Measurements from ENCODE around the gene PCBP3.
"Not testable (repeated sequence)": the region's sequence is repeated elsewhere in the genome, so short reads cannot be mapped to it uniquely, and the experiment has no call there.

The PCBP3 gene

GRCh38 chr21:45885930-45886601 lies 242.5 kb downstream of the PCBP3 start:
- not testable (repeated sequence) for DNase-seq

DNA sequence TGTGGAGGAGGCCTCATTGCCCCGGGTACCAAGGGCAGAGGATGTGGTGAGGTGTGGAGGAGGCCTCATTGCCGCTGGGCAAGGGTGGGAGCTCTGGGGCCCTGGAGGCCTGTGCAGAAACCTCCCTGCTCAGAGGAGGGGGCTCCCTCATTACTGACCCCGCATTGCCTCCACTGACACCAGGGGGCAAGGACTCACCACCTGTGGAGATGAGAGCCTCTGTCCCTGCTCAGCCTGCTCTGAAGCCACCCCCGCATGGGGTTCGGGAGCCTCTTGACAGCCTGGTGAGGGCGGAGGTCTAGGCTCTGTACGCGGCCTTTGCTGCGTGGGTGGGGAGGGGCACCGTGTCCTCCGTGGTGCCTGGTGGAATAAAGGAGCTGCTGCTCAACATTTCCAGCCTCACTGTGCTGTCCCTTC lies 243.1 kb downstream of the PCBP3 start:
- no peak for DNase-seq

DNA sequence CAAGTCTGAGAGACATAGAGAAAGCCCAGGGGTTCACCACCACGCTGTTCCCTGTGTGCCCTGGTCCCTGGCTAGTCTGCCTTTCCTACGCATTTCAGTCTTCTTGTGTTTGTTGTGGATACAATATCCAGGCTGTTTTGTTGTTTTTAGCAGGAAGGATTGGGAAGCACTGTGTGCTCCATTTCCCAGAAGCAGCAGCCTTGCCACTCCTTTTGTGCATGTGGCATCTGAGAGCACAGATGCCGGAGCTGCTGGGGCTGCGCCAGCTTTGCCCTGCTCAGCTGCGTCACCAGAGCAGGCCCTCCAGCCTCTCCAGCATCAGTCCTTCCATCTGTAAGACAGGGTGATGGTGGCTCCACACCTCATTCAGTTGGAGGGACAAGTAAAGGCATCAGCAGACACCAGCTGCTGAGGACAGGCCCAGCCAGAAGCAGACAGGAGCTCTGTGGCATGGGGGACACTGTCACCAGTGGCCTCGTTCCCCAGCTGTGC lies 243.6 kb downstream of the PCBP3 start:
- no peak for DNase-seq

DNA sequence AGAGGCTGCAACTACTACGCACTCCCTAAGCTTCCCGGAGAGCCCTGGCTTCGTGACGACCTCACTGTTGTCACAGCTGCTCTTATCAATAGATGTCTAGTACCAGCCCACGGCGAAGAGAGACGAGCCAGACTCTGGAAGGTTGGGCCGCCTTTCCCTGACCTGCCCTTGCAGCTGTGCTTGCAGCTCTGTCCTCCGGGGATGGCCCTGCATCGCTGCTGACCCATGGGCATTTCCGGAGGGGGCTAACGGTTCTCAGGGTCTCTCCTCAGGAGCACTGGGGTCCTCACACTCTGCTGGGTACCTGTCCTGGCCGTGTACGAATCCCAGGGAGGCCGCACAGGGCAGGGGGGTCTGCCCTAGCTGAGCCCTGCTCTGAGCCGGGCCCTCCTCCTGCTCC lies 244.3 kb downstream of the PCBP3 start:
- DNase-seq, result no peak

DNA sequence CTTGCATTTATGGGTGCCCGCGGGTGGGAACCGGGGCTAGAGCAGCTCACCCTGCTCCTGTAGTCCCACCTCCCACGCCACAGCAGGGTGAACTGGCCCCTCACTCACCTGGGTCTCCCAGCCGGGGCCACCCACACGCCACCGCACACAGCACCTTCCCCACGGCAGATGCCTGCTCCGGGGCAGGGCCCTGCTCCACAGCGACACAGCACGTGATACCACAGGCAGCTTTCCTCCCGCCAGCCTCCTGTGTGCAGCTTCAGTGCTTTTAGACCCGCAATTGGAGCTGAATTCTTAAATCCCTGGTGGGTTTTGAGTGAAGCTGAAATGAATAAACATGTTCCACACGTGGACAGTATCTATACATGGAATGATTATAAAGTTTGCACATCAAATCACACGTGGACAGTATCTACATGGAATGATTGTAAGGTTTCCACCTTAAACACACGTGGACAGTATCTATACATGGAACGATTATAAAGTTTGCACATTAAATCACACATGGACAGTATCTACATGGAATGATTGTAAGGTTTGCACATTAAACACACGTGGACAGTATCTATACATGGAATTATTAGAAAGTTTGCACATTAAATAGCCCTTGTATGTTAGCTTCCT lies 245.0 kb downstream of the PCBP3 start:
- no peak for DNase-seq

GRCh38 chr21:45889256-45889655 lies 245.7 kb downstream of the PCBP3 start:
- DNase-seq, result no peak

DNA sequence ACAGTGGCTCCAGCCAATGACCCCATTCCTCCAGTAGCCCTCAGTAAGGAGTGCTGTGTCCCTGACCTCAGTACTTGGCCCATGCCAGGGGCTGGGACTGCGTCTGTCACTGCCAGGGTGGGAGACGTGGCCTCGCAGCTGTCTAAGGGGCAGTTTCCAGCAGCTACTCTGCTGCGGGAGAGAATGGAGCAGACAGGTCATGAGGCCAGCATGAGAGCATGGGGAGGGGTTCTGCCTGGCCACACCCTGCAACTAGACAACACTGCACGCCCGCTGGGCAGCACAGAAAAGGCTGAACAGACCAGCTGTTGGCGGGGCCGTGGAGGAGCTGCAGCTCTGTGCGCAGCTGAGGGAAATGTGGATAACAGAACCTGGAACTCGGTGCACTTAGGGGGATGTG lies 246.4 kb downstream of the PCBP3 start:
- no peak for DNase-seq

GRCh38 chr21:45891388-45892155 lies 248.0 kb downstream of the PCBP3 start:
- DNase-seq, result no peak

GRCh38 chr21:45892156-45892915 lies 248.8 kb downstream of the PCBP3 start:
- no peak for DNase-seq

- DNase-seq, result no peak
Measured at GRCh38 chr21:45892916-45893739, 249.6 kb downstream of the PCBP3 start.

DNA sequence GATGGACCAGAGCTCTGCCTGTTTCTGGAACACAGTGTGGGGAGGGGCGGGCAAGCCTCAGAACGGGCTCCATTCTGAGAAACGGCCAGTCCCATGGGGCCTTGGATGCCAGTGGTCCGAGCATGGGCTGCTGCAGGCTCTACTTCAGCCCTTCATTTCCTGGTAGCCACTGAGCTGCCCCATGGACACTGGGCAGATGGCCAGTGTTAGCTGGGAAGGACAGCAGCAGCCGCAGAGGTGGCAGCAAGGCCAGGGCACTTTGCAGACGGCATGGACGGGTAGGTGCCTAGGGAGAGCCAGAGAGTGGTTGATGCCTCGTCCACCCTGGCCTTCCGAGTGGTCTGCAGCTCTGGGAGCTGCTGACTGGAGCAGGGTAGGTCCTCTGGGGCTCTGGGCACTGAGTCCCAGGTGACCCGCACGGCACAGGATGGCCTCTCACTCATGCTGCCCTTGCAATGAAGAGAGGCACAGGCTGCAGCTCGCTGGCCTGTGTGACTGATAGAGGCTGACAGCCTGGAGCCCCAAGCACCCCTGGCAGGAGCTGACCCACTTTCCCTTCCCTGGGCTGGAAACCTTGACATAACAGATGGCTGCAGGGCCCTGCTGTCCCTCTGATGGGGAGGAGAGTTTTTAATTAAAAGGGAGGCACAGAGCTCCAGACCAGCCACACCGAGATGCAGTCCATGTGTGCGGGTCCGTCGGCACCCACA lies 250.4 kb downstream of the PCBP3 start:
- DNase-seq, result no peak

GRCh38 chr21:45894450-45894825 lies 250.9 kb downstream of the PCBP3 start:
- no peak for DNase-seq

- DNase-seq, result no peak
Measured at GRCh38 chr21:45894906-45895777, 251.6 kb downstream of the PCBP3 start.

- DNase-seq, result no peak
Measured at GRCh38 chr21:45895778-45896370, 252.3 kb downstream of the PCBP3 start.

DNA sequence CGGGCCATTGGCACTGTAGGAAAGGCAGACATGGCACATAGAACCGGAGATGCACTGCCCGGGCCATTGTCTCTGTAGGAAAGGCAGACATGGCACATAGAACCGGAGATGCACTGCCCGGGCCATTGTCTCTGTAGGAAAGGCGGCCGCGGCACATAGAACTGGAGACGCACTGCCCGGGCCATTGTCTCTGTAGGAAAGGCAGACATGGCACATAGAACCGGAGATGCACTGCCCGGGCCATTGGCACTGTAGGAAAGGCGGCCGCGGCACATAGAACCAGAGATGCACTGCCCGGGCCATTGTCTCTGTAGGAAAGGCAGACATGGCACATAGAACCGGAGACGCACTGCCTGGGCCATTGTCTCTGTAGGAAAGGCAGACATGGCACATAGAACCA lies 252.9 kb downstream of the PCBP3 start:
- DNase-seq, result not testable (repeated sequence)

DNA sequence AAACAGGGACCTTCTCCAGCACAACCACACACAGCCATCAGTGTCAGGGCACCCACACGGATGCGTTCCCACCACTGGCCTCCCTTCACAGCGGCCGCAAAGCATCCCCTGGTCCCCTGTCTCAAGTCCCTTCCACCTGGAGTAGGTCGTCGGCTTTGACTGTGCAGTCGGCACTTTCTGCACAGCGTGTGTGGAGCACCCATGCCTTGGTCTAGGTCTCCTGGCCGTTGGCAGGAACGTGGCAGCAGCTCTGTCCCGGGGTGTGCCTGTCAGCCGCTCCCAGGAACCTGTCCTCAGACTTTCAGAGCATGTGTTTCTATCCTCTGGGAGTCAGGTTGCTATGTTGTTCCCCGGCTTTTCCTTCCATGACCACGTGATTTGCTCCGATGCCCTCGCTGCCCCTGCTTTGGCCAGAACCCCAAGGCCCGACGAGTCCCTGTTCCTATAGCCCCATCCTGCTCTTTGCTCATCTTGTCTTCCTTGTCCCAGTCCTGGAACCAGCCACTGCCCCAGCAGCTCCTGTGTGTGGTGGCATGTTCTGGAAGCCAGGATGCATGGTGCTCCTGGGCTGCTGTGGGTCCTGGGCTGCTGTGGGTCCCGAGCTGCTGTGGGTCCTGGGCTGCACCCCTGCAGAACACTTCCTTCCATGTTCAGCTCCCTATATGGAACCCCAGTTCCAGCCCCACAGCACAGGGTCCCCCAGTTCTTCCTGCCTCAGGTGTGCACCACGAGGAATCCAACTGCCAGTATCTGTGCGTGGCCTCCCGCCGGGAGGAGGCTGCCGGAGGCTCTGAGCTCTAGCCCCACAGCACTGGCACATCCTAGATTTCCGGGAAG lies 253.9 kb downstream of the PCBP3 start:
- DNase-seq, result no peak

- DNase-seq, result no peak
Measured at GRCh38 chr21:45898028-45898350, 254.5 kb downstream of the PCBP3 start.

GRCh38 chr21:45898781-45899180 lies 255.3 kb downstream of the PCBP3 start:
- DNase-seq, result no peak

DNA sequence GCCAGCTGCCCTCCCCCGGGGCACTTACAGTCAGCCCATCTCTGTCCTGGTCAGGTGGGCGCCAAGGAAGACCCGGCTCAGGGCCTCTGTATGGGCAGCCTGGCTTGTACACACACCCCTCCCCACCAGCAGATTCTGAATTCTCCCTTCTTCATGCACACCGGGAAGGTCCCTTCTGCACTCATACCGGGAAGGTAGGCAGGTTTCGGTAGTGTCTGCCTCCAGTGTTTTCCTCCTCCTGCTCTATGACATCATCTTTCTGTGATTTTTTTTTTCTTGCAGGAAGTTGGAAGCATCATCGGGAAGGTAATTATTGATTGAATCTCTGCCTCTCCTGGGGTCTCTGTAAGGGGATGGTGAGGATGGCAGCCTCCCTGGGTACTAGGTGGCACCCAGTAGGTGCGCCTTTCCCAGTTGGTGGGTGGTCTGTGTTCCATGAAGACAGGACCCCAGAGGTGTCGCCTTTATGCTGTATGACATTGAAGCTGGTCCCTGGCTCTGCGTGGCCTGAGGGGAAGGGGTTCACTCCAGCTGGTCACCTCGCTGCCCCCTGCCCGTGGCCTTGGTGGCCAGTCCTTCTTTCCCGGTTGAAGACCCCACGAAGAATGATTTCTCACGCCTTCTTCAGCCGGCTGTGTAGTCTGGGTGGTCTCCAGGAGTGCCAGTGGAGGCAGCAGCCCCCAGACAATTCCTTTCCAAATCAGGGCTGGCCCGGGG lies 255.9 kb downstream of the PCBP3 start:
- DNase-seq, result no peak
